GM23338 (cell line): ENCODE data around the gene TEDC1. TPM values are rescaled to one million over a fixed set of nuclear protein-coding genes. Genes with fewer than 3 reads are reported as not detected.

Experiments
- ATAC-seq: fragments of 200-7000 bp; cut with Tn5 transposase; 3 replicates; pipeline ENCODE4 v1.9.1; 2020
- DNase-seq: peaks from one replicate; pipeline ENCODE4 v3.0.0-alpha.2; 2015; ENCODE audit warnings: low spot score
- H2AFZ ChIP-seq: fragments of 200-600 bp; sonication (generic); 2 replicates; pipeline ENCODE4 v1.8.0; 2016; ENCODE audit warnings: antibody characterized with exemption, mild to moderate bottlenecking, moderate library complexity
- H3F3A ChIP-seq: fragments of 200-600 bp; sonication (generic); replicated peaks from 2 replicates; pipeline ENCODE4 v1.8.0; 2017; ENCODE audit warnings: antibody characterized with exemption, mixed run types, low read depth
- H3K27ac ChIP-seq: fragments of 200-600 bp; sonication (generic); 2 replicates; pipeline ENCODE4 v1.6.1; 2016; ENCODE audit warnings: low read depth
- H3K27me3 ChIP-seq: fragments of 200-600 bp; sonication (generic); 2 replicates; pipeline ENCODE4 v1.8.0; 2016; ENCODE audit warnings: mild to moderate bottlenecking, mixed run types, moderate library complexity; ENCODE audit not compliant: insufficient read depth
- H3K36me3 ChIP-seq: fragments of 200-600 bp; sonication (generic); 2 replicates; pipeline ENCODE4 v1.8.0; 2016; ENCODE audit warnings: mild to moderate bottlenecking; ENCODE audit not compliant: insufficient read depth
- H3K4me1 ChIP-seq: fragments of 200-600 bp; sonication (generic); 2 replicates; pipeline ENCODE4 v1.8.0; 2016; ENCODE audit warnings: mild to moderate bottlenecking, moderate library complexity; ENCODE audit not compliant: insufficient read depth
- H3K4me2 ChIP-seq: fragments of 200-600 bp; sonication (generic); 2 replicates; pipeline ENCODE4 v1.7.1; 2017; ENCODE audit warnings: mixed run types
- H3K4me3 ChIP-seq: fragments of 200-600 bp; sonication (generic); 2 replicates; pipeline ENCODE4 v1.6.1; 2016; ENCODE audit warnings: mixed run types
- H3K79me2 ChIP-seq: fragments of 200-600 bp; sonication (generic); replicated peaks from 2 replicates; pipeline ENCODE4 v1.8.0; 2017; ENCODE audit warnings: mild to moderate bottlenecking; ENCODE audit not compliant: insufficient read depth
- H3K9me2 ChIP-seq: fragments of 200-600 bp; sonication (generic); 2 replicates; pipeline ENCODE4 v1.8.0; 2017; ENCODE audit not compliant: insufficient read depth
- H4K20me1 ChIP-seq: fragments of 200-600 bp; sonication (generic); replicated peaks from 2 replicates; pipeline ENCODE4 v1.8.0; 2017; ENCODE audit warnings: mild to moderate bottlenecking; ENCODE audit not compliant: insufficient read depth
- H3K27ac Mint-ChIP-seq: 2 replicates; pipeline ENCODE4 v1.8.0; 2020; ENCODE audit warnings: inconsistent platforms, mild to moderate bottlenecking, moderate library complexity, mixed read lengths
- H3K27me3 Mint-ChIP-seq: 3 replicates; pipeline ENCODE4 v1.8.0; 2022; ENCODE audit warnings: low read depth, mild to moderate bottlenecking, moderate library complexity, mixed read lengths, inconsistent platforms; ENCODE audit not compliant: insufficient read depth, poor library complexity
- H3K36me3 Mint-ChIP-seq: 3 replicates; pipeline ENCODE4 v1.8.0; 2021; ENCODE audit warnings: low read depth, mild to moderate bottlenecking, inconsistent platforms, moderate library complexity, mixed read lengths
- H3K4me1 Mint-ChIP-seq: 3 replicates; pipeline ENCODE4 v1.8.0; 2020; ENCODE audit warnings: mild to moderate bottlenecking, inconsistent platforms, mixed read lengths
- H3K4me3 Mint-ChIP-seq: 3 replicates; pipeline ENCODE4 v1.8.0; 2021; ENCODE audit warnings: moderate library complexity, mild to moderate bottlenecking, inconsistent platforms, mixed read lengths
- H3K9me3 Mint-ChIP-seq: 3 replicates; pipeline ENCODE4 v1.8.0; 2020; ENCODE audit warnings: moderate library complexity, mild to moderate bottlenecking, inconsistent platforms, mixed read lengths
- JUNB ChIP-seq: IDR thresholded peaks from one replicate; pipeline ENCODE4 v1.6.1; 2016; ENCODE audit warnings: antibody characterized with exemption; ENCODE audit not compliant: unreplicated experiment
- STAT1 ChIP-seq: IDR thresholded peaks from one replicate; pipeline ENCODE4 v1.6.1; 2016; ENCODE audit warnings: antibody characterized with exemption; ENCODE audit not compliant: unreplicated experiment
- ZNF114 ChIP-seq: fragments of 250-450 bp; sonication (Bioruptor Pico); IDR thresholded peaks from 2 replicates; pipeline ENCODE4 v1.5.0; 2020; ENCODE audit warnings: mild to moderate bottlenecking, moderate library complexity
- ZNF331 ChIP-seq: fragments of 250-450 bp; sonication (Bioruptor Pico); IDR thresholded peaks from 2 replicates; pipeline ENCODE4 v1.5.0; 2020; ENCODE audit warnings: low read depth, mild to moderate bottlenecking, moderate library complexity
- polyA plus RNA-seq: library from polyadenylated mRNA; unstranded; fragments of >200 nt; fragmentation: Nextera tagmentation; extraction: Ambion mirVana; gene quantifications from 2 replicates; pipeline ENCODE4 v1.2.1, GENCODE V29; 2016
- total RNA-seq: library from RNA; depleted of rRNA; stranded (reverse); fragments of >200 nt; shearing (Covaris generic); gene quantifications from 2 replicates; pipeline ENCODE4 v1.2.3, GENCODE V29; 2014
- TF ChIP-seq, protein P1 (sequence below): IDR thresholded peaks from one replicate; pipeline ENCODE4 v1.6.1; 2018; ENCODE audit warnings: antibody characterized with exemption; ENCODE audit not compliant: unreplicated experiment
- TF ChIP-seq, protein P2 (sequence below), 2 experiments: fragments of 200-600 bp in 1 of 2; sonication (generic) in 1 of 2; conservative IDR thresholded peaks; 2 replicates each; pipeline versions ENCODE4 v1.5.1 to v1.6.1; 2016 to 2017; ENCODE audit warnings: antibody characterized with exemption in 2 of 2, low read depth in 2 of 2, mild to moderate bottlenecking in 2 of 2, moderate library complexity in 1 of 2
- TF ChIP-seq, protein P3 (sequence below): fragments of 250-450 bp; sonication (Bioruptor Pico); IDR thresholded peaks from 2 replicates; pipeline ENCODE4 v1.5.0; 2020; ENCODE audit warnings: mild to moderate bottlenecking, moderate library complexity

Gene TEDC1
- total and polyA plus RNA-seq, 2 experiments from 2014 or later = 5.9 to 16.3 TPM

DNA sequence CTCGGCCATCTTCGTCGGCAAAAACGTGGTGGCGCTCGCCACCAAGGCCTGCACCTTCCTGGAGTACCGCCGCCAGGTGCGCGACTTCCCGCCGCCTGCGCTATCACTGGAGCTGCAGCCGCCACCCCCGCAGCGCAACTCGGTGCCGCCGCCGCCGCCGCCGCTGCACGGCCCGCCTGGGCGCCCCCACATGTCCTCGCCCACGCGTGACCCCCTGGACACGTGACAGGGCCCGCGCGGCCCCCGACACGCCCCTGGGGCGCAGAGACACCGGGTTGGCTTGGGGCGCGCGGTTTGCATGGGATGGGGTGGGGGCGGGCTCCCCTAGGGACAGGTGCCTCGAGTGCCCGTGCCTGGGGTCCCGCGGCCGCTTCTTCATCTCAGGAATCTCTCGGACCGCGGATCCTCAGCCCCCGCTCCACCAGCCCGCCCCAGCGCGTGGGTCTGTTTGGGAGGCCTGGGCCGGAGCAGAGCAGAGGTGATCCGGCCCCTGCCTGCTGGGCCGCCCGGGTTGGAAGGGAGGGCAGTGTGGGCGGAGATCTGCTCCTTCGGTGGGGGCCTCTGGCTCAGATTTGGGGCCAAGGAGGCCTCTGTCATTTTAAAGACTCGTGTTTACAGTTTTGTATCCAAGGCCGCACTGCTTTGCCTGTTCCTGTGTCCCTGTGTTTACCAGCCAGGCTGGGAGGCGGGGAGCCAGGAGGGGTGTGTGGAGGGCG, 38.7 kb downstream of the TEDC1 start (continued):
- TF ChIP-seq, protein P1, sequence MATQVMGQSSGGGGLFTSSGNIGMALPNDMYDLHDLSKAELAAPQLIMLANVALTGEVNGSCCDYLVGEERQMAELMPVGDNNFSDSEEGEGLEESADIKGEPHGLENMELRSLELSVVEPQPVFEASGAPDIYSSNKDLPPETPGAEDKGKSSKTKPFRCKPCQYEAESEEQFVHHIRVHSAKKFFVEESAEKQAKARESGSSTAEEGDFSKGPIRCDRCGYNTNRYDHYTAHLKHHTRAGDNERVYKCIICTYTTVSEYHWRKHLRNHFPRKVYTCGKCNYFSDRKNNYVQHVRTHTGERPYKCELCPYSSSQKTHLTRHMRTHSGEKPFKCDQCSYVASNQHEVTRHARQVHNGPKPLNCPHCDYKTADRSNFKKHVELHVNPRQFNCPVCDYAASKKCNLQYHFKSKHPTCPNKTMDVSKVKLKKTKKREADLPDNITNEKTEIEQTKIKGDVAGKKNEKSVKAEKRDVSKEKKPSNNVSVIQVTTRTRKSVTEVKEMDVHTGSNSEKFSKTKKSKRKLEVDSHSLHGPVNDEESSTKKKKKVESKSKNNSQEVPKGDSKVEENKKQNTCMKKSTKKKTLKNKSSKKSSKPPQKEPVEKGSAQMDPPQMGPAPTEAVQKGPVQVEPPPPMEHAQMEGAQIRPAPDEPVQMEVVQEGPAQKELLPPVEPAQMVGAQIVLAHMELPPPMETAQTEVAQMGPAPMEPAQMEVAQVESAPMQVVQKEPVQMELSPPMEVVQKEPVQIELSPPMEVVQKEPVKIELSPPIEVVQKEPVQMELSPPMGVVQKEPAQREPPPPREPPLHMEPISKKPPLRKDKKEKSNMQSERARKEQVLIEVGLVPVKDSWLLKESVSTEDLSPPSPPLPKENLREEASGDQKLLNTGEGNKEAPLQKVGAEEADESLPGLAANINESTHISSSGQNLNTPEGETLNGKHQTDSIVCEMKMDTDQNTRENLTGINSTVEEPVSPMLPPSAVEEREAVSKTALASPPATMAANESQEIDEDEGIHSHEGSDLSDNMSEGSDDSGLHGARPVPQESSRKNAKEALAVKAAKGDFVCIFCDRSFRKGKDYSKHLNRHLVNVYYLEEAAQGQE = no peak
- TF ChIP-seq ZNF114 (CRISPR knock-in tag) (no peak), JUNB (no peak)
- TF ChIP-seq, protein P2, sequence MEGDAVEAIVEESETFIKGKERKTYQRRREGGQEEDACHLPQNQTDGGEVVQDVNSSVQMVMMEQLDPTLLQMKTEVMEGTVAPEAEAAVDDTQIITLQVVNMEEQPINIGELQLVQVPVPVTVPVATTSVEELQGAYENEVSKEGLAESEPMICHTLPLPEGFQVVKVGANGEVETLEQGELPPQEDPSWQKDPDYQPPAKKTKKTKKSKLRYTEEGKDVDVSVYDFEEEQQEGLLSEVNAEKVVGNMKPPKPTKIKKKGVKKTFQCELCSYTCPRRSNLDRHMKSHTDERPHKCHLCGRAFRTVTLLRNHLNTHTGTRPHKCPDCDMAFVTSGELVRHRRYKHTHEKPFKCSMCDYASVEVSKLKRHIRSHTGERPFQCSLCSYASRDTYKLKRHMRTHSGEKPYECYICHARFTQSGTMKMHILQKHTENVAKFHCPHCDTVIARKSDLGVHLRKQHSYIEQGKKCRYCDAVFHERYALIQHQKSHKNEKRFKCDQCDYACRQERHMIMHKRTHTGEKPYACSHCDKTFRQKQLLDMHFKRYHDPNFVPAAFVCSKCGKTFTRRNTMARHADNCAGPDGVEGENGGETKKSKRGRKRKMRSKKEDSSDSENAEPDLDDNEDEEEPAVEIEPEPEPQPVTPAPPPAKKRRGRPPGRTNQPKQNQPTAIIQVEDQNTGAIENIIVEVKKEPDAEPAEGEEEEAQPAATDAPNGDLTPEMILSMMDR (conservative IDR thresholded peaks at IDR 0.05; ENCODE audit: low read depth in 2 of 2) = no peak

DNA sequence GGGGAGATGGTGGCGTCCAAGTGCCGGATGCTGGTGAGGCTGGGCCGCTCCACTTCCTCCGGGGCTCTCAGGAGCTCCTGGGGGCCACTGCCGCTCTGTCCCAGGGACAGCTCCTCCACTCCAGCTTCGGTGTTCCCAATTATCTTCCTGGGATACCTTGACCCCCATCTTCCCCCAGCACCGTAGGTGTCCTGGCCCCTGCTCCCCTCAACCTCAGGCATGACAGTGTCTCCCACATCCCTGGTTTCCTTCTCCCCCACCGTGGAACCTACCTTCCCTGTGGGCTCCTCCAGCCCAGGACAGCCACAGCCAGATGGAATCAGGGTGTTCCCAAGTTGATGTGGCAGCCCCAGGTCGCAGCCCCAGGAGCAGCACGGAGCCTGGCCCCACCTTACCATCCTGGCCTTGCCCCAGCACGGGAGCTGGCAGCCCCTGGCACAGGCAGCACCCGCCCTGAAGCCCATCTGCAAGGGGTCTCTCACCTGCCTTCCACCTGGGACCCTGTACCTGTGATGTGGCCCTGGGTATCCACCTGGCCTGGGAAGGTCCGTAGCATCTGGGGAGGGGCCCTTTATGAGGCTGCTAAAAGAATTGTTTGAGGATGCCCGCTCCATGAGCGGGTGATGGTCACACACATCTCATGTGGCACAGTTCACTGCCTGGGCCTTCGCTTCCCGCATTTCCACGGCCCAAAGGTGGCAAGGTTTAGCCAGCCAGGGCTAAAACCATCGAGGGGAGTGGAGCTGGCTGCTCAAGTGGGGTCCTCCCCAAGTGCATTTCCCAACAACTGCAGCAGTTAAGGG, 39.4 kb downstream of the TEDC1 start:
- Mint-ChIP-seq H3K27ac (no peak overlapping the region), H3K4me3 (no peak overlapping the region), H3K9me3 (peaks cover 22% of the 10 kb centered on the region), H3K27me3 (peaks cover 27% of the 10 kb centered on the region), H3K4me1 (peaks cover 3% of the 10 kb centered on the region; the same call in 1 of the 3 replicates), H3K36me3 (peaks cover 9% of the 10 kb centered on the region; the same call in 2 of the 3 replicates)
- no peak for ATAC-seq
- no peaks in the 10 kb centered on the region for H3K9me2 ChIP-seq
- no peak overlapping the region for H2AFZ ChIP-seq
- TF ChIP-seq ZNF114 (CRISPR knock-in tag) = no peak
- TF ChIP-seq STAT1 = no peak
- TF ChIP-seq ZNF331 (CRISPR knock-in tag) = no peak
- TF ChIP-seq, protein P3, sequence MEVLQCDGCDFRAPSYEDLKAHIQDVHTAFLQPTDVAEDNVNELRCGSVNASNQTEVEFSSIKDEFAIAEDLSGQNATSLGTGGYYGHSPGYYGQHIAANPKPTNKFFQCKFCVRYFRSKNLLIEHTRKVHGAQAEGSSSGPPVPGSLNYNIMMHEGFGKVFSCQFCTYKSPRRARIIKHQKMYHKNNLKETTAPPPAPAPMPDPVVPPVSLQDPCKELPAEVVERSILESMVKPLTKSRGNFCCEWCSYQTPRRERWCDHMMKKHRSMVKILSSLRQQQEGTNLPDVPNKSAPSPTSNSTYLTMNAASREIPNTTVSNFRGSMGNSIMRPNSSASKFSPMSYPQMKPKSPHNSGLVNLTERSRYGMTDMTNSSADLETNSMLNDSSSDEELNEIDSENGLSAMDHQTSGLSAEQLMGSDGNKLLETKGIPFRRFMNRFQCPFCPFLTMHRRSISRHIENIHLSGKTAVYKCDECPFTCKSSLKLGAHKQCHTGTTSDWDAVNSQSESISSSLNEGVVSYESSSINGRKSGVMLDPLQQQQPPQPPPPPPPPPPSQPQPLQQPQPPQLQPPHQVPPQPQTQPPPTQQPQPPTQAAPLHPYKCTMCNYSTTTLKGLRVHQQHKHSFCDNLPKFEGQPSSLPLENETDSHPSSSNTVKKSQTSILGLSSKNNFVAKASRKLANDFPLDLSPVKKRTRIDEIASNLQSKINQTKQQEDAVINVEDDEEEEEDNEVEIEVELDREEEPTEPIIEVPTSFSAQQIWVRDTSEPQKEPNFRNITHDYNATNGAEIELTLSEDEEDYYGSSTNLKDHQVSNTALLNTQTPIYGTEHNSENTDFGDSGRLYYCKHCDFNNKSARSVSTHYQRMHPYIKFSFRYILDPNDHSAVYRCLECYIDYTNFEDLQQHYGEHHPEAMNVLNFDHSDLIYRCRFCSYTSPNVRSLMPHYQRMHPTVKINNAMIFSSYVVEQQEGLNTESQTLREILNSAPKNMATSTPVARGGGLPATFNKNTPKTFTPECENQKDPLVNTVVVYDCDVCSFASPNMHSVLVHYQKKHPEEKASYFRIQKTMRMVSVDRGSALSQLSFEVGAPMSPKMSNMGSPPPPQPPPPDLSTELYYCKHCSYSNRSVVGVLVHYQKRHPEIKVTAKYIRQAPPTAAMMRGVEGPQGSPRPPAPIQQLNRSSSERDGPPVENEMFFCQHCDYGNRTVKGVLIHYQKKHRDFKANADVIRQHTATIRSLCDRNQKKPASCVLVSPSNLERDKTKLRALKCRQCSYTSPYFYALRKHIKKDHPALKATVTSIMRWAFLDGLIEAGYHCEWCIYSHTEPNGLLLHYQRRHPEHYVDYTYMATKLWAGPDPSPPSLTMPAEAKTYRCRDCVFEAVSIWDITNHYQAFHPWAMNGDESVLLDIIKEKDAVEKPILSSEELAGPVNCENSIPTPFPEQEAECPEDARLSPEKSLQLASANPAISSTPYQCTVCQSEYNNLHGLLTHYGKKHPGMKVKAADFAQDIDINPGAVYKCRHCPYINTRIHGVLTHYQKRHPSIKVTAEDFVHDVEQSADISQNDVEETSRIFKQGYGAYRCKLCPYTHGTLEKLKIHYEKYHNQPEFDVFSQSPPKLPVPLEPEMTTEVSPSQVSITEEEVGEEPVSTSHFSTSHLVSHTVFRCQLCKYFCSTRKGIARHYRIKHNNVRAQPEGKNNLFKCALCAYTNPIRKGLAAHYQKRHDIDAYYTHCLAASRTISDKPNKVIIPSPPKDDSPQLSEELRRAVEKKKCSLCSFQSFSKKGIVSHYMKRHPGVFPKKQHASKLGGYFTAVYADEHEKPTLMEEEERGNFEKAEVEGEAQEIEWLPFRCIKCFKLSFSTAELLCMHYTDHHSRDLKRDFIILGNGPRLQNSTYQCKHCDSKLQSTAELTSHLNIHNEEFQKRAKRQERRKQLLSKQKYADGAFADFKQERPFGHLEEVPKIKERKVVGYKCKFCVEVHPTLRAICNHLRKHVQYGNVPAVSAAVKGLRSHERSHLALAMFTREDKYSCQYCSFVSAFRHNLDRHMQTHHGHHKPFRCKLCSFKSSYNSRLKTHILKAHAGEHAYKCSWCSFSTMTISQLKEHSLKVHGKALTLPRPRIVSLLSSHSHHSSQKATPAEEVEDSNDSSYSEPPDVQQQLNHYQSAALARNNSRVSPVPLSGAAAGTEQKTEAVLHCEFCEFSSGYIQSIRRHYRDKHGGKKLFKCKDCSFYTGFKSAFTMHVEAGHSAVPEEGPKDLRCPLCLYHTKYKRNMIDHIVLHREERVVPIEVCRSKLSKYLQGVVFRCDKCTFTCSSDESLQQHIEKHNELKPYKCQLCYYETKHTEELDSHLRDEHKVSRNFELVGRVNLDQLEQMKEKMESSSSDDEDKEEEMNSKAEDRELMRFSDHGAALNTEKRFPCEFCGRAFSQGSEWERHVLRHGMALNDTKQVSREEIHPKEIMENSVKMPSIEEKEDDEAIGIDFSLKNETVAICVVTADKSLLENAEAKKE (CRISPR knock-in tag) = no peak
- no peak overlapping the region for H3K4me3 ChIP-seq
- H3K4me2 ChIP-seq = no peak overlapping the region
- H3K27me3 ChIP-seq = peaks cover 26% of the 10 kb centered on the region
- no peak overlapping the region for H3K27ac ChIP-seq
- no peaks in the 10 kb centered on the region for H3K79me2 ChIP-seq
- H3K36me3 ChIP-seq = no peaks in the 10 kb centered on the region
- H3F3A ChIP-seq = no peaks in the 10 kb centered on the region
- H4K20me1 ChIP-seq = no peaks in the 10 kb centered on the region
- no peak for DNase-seq
- no peaks in the 10 kb centered on the region for H3K4me1 ChIP-seq
